SH-SY5Y (cell line): ENCODE measurements around the gene RELA.

ENCODE experiments used
- GATA2 ChIP-seq: IDR thresholded peaks from 2 replicates; pipeline ENCODE4 v1.6.1; 2011; ENCODE audit warnings: mild to moderate bottlenecking, low read depth, low read length
- GATA3 ChIP-seq: IDR thresholded peaks from 2 replicates; pipeline ENCODE4 v1.6.1; 2011; ENCODE audit warnings: low read depth, mild to moderate bottlenecking, low read length, moderate library complexity

DNA sequence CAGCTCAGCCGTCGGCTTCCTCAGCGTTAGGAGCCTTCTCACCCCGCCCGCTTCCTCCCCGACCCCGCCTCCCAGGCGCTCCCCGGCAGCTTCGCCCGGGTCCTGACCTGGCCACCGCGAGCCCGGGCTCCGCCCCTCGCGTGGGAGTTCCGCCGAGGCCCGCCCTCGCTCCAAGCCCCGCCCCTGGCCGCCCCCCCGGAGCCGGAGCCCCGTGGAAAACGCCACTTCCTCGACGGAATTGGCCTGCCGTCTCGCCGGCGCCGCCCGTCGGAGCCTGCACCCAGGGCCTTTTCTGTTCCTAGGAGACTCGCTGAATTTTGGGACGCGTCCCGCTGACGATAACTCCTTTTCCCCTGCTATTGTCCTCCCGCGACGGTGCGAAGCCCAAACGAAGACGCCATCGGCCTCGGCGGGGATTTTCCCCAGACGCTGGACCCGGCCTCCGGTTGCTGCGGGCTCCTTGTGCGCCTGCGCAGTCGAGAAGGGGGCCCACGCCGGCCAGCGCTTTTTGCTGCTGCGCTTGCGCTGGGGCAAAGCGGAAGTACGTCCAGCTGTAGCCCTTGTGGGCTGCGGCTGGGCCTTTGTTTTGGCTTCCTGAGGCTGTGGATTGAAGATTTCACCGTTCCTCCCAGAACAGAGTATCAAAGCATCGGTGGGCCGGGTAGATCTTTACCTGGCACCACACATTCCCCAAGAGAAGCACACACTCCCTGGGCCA lies 10.0 kb downstream of the RELA start:
- no peak for TF ChIP-seq GATA3
- TF ChIP-seq GATA2 = no peak
